NK-92 (cell line): ENCODE data around the gene DBNDD2.
A peak's percentile ranks its signal among the peaks of the same experiment; 100 is the strongest.

ENCODE experiments used
- DNase-seq: peaks from one replicate; lab custom pipeline; 2025; ENCODE audit not compliant: unreplicated experiment; lab: John Stamatoyannopoulos, UW

The DBNDD2 gene, protein sequence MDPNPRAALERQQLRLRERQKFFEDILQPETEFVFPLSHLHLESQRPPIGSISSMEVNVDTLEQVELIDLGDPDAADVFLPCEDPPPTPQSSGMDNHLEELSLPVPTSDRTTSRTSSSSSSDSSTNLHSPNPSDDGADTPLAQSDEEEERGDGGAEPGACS

DNA sequence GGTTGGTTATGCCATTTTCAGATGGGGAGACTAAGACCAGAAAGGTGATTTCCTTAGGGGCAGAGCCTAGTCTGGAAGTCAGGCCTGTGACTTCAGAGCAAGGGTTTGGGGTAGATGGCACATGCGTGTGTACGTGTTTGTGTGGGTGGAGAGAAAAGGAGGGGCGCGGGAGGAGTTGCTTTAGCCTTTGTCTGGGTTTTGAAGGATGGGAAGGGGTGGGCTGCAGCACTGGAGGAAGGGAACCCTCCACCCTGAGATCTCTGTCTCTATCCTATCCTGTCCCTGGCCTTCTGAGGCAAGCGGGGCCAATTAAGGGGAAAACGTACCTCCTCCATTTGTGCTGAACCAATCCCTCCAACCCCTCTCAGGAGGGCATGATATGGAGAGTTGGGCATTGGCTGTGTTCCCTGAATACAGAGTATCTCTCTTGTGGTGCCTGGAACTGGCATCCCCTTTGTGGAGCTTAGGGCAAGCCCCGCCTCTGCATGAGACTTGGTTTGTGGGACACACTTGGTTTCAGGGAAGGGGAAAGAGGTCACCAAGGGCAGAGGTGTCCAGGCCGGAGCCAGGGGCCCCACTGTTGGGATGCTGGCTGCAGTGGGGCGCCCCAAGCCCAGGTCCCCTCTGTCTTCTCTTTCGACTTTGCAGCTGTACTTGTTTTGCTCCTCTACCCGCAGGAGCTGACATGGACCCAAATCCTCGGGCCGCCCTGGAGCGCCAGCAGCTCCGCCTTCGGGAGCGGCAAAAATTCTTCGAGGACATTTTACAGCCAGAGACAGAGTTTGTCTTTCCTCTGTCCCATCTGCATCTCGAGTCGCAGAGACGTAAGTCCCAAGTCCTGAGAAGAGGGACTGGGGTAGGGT is at the start of gene DBNDD2:
DBNDD2 (plus strand) TSS at position 507 of the 863 bp plus-strand sequence; CDS start at position 686, 179 bp downstream.
- DNase-seq = no peak

DNA sequence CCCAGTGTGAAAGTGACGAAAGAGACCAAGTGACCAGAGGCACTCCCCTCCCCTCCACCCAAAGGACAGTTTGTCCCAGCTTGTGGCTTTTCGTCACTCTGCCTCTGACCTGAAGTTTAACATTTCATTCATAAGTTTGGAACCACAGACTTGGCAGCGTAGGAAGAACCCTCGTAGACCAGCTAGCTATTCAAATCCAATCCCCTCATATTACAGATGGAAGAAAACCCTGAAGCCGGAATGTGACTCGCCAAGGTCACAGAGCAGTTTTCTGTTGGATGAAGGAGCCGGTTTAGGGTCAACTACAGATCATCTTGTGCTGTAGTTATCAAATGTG is 49.1 kb upstream of the DBNDD2 start:
- DNase-seq = no peak

DNA sequence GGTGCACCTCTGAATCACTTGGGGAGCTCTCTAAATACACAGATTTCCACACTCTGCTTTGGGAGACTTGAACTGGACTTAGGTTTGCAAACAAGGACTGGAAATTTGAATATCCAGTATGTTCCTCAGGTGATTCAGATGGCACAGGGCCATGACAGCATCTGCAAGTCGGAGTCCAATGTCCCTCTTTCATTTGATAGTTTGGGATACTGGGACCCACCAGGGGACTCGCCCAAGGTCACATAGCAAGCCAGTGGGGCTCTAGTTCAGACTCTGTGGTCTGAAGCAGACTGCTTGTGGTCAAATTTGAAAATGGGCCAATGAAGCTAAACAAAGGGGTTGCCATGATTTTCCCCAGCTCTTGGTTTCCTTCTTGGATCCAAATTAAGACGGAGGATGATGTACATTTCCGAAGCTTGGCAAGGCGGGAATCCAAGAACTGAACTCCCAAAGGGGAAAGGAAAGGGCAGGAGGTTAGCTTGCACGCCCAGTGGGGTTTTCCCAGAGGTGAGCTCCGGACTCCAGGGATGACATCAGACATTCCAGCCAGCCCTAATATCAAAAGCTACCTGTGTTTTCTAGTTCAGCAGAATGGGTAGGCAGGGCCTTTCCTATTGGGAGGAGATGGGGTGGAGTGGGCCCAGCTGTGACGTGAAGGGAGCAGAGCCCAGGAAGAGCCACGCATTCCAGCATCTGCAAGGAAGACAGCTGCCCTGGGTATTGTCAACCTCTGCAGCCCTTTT is 48.5 kb upstream of the DBNDD2 start:
- no peak for DNase-seq

GRCh38 chr20:45361793-45362192 is 46.3 kb upstream of the DBNDD2 start:
- no peak for DNase-seq

GRCh38 chr20:45362804-45363610 is 45.1 kb upstream of the DBNDD2 start, which contains the start of gene SYS1:
SYS1 (plus strand) TSS chr20:45363156; CDS start chr20:45363532, 376 bp downstream.
- peak; percentile 94 for DNase-seq

- no peak for DNase-seq
These were observed 44.2 kb upstream of the DBNDD2 start for GRCh38 chr20:45363611-45364492.

GRCh38 chr20:45365444-45365970 is 42.6 kb upstream of the DBNDD2 start:
- DNase-seq = no peak

- DNase-seq = no peak
These were observed 41.9 kb upstream of the DBNDD2 start for GRCh38 chr20:45366192-45366591.

- DNase-seq = no peak
These were observed 41.5 kb upstream of the DBNDD2 start for GRCh38 chr20:45366631-45367030.

GRCh38 chr20:45367126-45367525 is 41.0 kb upstream of the DBNDD2 start:
- DNase-seq = no peak

DNA sequence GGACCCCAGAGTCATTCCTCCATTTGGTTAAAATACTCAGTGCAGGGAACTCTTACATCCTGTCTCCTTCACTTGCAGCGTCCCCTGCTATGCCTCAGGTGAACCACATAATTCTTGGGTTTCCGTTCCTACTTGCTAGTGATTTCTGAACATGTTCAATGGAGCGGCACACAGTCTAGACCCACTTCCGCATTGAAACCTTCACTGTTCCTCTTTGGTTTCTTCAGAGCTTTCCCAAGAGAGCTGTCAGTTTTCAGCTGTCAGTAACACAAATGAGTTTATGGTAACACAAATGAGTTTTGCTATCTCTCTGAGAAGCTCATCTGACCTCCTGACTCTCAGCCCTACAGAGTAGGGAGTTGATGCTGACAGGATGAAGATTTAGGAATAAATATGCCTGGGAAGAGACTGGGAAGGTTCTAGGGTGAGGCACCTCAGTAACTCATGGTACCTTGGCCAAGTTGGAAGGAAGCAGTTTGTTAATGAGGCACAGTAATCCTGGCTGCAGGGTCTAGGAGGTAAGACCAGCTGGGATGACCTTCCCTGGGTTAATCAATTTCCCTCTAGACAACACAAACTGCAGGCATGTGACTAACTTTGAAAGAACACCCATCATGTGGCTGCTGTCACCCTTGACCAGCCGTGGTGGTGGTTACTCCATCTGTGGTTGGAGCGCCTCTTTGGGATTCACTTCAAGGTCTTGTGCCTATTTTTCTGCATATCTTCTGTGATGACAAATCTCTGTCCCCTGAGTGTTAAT is 39.7 kb upstream of the DBNDD2 start:
- no peak for DNase-seq

GRCh38 chr20:45370571-45371160 is 37.4 kb upstream of the DBNDD2 start:
- no peak for DNase-seq

DNA sequence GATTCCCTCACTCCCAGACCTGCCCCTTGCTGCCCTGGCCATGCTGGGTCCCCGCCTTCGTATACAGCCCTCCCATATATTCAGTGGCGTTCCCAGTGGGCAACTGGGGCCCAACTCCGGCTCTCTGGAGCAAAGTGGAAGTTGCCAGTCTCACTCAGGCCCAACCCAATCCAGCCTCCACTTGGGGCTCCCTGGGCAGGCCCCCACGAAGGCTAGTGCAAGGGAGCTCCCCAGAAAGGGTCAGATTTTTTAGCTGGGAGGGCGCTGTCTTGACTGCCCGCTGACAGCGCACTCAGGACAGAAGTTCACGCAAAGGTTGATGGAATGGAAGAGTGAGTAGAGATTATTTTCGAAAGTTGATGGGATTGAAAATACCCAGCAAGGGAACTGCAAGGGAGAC is 35.8 kb upstream of the DBNDD2 start:
- DNase-seq = no peak

DNA sequence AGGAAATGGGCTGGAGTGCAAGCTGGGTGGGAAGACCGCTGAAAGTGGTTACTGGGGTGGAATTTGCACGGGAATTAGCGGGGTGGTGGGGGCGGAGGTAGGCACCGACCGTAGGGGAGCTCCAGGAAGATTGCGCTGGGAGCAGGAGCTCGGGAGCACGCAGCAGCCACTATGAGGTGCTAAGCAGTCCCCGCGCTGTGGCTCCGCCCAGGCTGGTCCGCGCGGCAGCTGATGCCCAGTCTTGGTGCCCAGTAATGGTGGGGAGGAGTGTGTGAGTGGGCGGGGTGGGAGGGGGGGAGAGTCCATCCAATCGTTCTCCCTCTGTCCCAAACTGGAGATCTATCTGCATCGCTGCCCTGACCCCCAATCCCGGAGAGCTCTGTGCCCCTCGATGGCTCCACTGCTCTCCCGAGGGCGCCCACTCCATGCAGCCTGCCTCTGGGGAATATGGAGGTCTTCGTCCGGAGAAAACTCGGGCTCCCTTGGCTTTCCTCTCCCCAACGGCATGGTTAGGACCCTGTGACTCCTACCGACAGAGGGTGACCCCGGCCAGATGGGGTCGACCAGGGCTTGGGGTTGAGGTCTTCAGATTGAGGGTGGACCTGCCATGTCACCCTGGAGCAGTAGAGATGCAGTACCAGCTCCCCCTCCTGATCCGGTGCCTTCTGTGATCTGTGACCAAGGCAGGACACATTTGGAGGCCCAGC is 35.3 kb upstream of the DBNDD2 start:
- no peak for DNase-seq

DNA sequence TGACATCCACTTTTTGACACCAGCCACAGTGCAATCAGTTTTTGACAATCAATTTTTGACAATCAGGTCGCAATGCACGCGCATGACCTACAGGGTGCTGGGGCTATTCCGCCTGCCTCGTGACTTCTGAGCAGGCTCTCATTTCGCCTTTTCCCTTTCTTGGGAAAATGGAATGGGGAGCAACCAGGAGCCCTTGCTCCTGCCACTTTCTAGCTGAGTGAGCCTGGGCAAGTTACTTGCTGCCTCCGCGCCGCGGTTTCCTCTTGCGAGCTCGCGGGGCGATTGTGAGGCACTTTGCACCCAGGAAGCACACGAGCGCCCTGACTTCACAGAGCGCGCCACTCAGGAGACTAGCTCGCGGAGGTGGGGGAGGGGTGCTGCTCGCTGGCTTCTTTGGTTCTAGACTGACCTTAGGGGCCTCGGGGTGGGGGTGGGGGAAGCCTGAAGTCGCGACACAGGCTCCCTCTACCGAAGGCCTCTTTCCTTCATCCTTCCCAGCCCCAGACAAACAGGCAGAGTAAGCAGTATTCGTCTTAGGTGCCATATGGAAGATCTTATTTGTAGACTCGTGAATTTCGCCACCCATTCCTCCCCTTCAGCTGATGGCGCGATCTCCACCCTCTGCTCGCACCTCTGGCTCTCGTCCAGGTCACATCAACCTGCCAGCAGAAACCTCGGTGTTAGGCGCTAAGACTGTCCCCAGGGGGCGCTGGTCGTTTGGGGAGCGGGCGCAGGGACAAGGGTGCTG is 34.6 kb upstream of the DBNDD2 start:
- peak; percentile 37 for DNase-seq

- DNase-seq = no peak
These were observed 34.0 kb upstream of the DBNDD2 start for GRCh38 chr20:45374101-45374467.

DNA sequence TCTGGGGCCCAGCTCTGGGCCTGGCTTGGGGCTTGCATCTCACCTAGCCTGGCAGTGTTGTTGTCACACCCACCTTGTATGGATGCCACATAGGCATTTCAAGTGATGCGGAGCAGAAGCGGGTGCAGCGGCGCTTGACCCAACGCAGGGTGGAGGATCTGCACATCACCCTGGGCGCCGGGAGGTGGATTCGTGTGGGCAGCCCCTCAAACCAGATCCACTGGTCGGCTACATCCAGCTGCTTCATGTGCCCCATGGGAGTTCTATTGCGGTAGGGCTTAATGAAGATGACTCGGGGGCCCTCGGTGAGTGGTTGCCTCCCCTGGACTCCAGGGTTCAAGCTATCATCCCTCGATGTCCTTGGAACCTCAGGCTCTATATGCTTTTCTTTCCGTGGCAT is 33.1 kb upstream of the DBNDD2 start:
- DNase-seq = no peak
